H1 (cell line): ENCODE measurements around the gene SBNO1. TPM values are rescaled to one million over a fixed set of nuclear protein-coding genes. Genes with fewer than 3 reads are reported as not detected.

Experiments
- CTCF ChIA-PET: fragments of 300-600 bp; sonication (Branson Sonifier 250); formaldehyde crosslinking; loops from one replicate; lab custom pipeline; 2021; ENCODE audit not compliant: partially characterized antibody; lab: Charles Lee
- POLR2A ChIA-PET: fragments of 300-600 bp; sonication (Branson Sonifier 250); formaldehyde crosslinking; loops from one replicate; lab custom pipeline; 2021; ENCODE audit warnings: inconsistent platforms; ENCODE audit not compliant: partially characterized antibody; lab: Charles Lee
- DNase-seq, 2 experiments: peaks; one replicate each; pipeline versions ENCODE4 v3.0.0 to v3.0.0-alpha.2; 2010 to 2022; ENCODE audit warnings: low spot score in 2 of 2, low read depth in 1 of 2, mixed read lengths in 1 of 2
- FAIRE-seq: peaks from 2 replicates; lab custom pipeline; 2011; peaks lifted over from hg19 to GRCh38; lab: Jason Lieb, UNC
- H2AFZ ChIP-seq: 2 replicates; pipeline ENCODE4 v1.8.1; 2012; ENCODE audit warnings: low read length, inconsistent platforms
- H2AK5ac ChIP-seq: 2 replicates; pipeline ENCODE4 v1.6.1; 2013; ENCODE audit warnings: low read depth, low read length
- H2BK120ac ChIP-seq: replicated peaks from 2 replicates; pipeline ENCODE3; 2013; ENCODE audit warnings: low read depth, low read length, inconsistent platforms
- H2BK12ac ChIP-seq: 2 replicates; pipeline ENCODE4 v1.6.1; 2013; ENCODE audit warnings: low read depth, low read length
- H2BK15ac ChIP-seq: 2 replicates; pipeline ENCODE4 v1.6.1; 2013; ENCODE audit warnings: low read length
- H2BK20ac ChIP-seq: 2 replicates; pipeline ENCODE4 v1.6.1; 2013; ENCODE audit warnings: low read length
- H2BK5ac ChIP-seq: 2 replicates; pipeline ENCODE4 v1.6.1; 2013; ENCODE audit warnings: low read depth, low read length
- H3K14ac ChIP-seq: 2 replicates; pipeline ENCODE4 v1.6.1; 2013; ENCODE audit warnings: inconsistent platforms; ENCODE audit not compliant: insufficient read length
- H3K18ac ChIP-seq: 2 replicates; pipeline ENCODE4 v1.6.1; 2013; ENCODE audit warnings: low read length; ENCODE audit errors: extremely low read depth
- H3K23ac ChIP-seq: 2 replicates; pipeline ENCODE4 v1.6.1; 2013; ENCODE audit warnings: inconsistent platforms; ENCODE audit not compliant: insufficient read length
- H3K23me2 ChIP-seq: 2 replicates; pipeline ENCODE4 v1.6.1; 2013; ENCODE audit warnings: low read depth, low read length
- H3K27ac ChIP-seq: 2 replicates; pipeline ENCODE4 v1.6.1; 2011; ENCODE audit warnings: low read depth, low read length, inconsistent platforms
- H3K27me3 ChIP-seq, 4 experiments: replicated peaks in 1 of 4; 1 replicate in 1 of 4; 2 replicates in 3 of 4; pipeline versions ENCODE4 v1.6.1 to v1.8.1; 2011 to 2013; ENCODE audit warnings: low read length in 3 of 4, mild to moderate bottlenecking in 3 of 4, inconsistent platforms in 2 of 4, mixed read lengths in 2 of 4, moderate library complexity in 1 of 4; ENCODE audit not compliant: control insufficient read depth in 3 of 4, insufficient read depth in 3 of 4; ENCODE audit errors: extremely low read depth in 1 of 4
- H3K36me3 ChIP-seq, 4 experiments: 2 replicates each; pipeline versions ENCODE4 v1.6.1 to v1.8.1; 2011 to 2013; ENCODE audit warnings: mild to moderate bottlenecking in 4 of 4, low read length in 3 of 4, moderate library complexity in 2 of 4, control low read depth in 1 of 4, inconsistent platforms in 1 of 4; ENCODE audit not compliant: insufficient read depth in 4 of 4, control insufficient read depth in 2 of 4
- H3K4ac ChIP-seq: replicated peaks from 2 replicates; pipeline ENCODE3; 2013; ENCODE audit warnings: low read length, low read depth, mixed read lengths, inconsistent platforms; ENCODE audit not compliant: insufficient read length
- H3K4me1 ChIP-seq, 4 experiments: replicated peaks in 1 of 4; 1 replicate in 1 of 4; 2 replicates in 3 of 4; pipeline versions ENCODE4 v1.6.1 to v1.8.1; 2011 to 2013; ENCODE audit warnings: low read length in 3 of 4, inconsistent platforms in 2 of 4, mixed read lengths in 1 of 4; ENCODE audit not compliant: insufficient read depth in 4 of 4, control insufficient read depth in 3 of 4
- H3K4me2 ChIP-seq, 2 experiments: 2 replicates each; pipeline versions ENCODE4 v1.6.1 to v1.8.1; 2011 to 2013; ENCODE audit warnings: low read depth in 2 of 2, low read length in 2 of 2, control low read depth in 1 of 2, inconsistent platforms in 1 of 2, mild to moderate bottlenecking in 1 of 2; ENCODE audit not compliant: insufficient read depth in 1 of 2
- H3K4me3 ChIP-seq, 4 experiments: fragments of 200-600, 300-600 bp in 1 of 4; sonication (generic), shearing (Covaris generic), sonication (Bioruptor Twin) in 1 of 4; 2 replicates each; pipeline versions ENCODE4 v1.5.1 to v1.8.1; 2011 to 2016; ENCODE audit warnings: low read length in 4 of 4, low read depth in 3 of 4, control low read depth in 2 of 4, inconsistent platforms in 2 of 4, mild to moderate bottlenecking in 2 of 4, mixed read lengths in 1 of 4, moderate library complexity in 1 of 4; ENCODE audit not compliant: insufficient read depth in 2 of 4; ENCODE audit errors: extremely low read depth in 1 of 4
- H3K56ac ChIP-seq: replicated peaks from 2 replicates; pipeline ENCODE3; 2013; ENCODE audit warnings: low read depth, mild to moderate bottlenecking, mixed read lengths, low read length, inconsistent platforms; ENCODE audit not compliant: insufficient read length
- H3K79me1 ChIP-seq: 2 replicates; pipeline ENCODE4 v1.6.1; 2013; ENCODE audit warnings: low read depth, low read length, control low read depth
- H3K79me2 ChIP-seq, 2 experiments: 2 replicates each; pipeline versions ENCODE4 v1.6.1 to v1.8.1; 2012 to 2013; ENCODE audit warnings: low read length in 2 of 2, mild to moderate bottlenecking in 2 of 2, inconsistent platforms in 1 of 2; ENCODE audit not compliant: insufficient read depth in 2 of 2, control insufficient read depth in 1 of 2
- H3K9ac ChIP-seq, 4 experiments: replicated peaks in 1 of 4; 1 replicate in 1 of 4; 2 replicates in 3 of 4; pipeline versions ENCODE4 v1.6.1 to v1.8.1; 2011 to 2013; ENCODE audit warnings: low read depth in 3 of 4, low read length in 3 of 4, control low read depth in 2 of 4, mild to moderate bottlenecking in 2 of 4, moderate library complexity in 2 of 4, inconsistent platforms in 1 of 4; ENCODE audit errors: extremely low read depth in 1 of 4
- H3K9me3 ChIP-seq, 2 experiments: 2 replicates each; pipeline versions ENCODE4 v1.6.1 to v1.8.1; 2012 to 2013; ENCODE audit warnings: mild to moderate bottlenecking in 2 of 2, moderate library complexity in 2 of 2, control low read depth in 1 of 2, inconsistent platforms in 1 of 2, low read depth in 1 of 2, low read length in 1 of 2, mixed read lengths in 1 of 2; ENCODE audit not compliant: insufficient read depth in 2 of 2
- H4K20me1 ChIP-seq, 2 experiments: replicated peaks in 1 of 2; 2 replicates each; pipeline versions ENCODE3 to v1.8.1; 2011 to 2013; ENCODE audit warnings: inconsistent platforms in 2 of 2, low read length in 2 of 2, mild to moderate bottlenecking in 1 of 2; ENCODE audit not compliant: insufficient read depth in 2 of 2, control insufficient read depth in 1 of 2
- H4K5ac ChIP-seq: 2 replicates; pipeline ENCODE4 v1.6.1; 2013; ENCODE audit warnings: low read length, low read depth, mixed read lengths, inconsistent platforms; ENCODE audit not compliant: insufficient read length
- H4K8ac ChIP-seq: 2 replicates; pipeline ENCODE4 v1.8.0; 2013; ENCODE audit warnings: mild to moderate bottlenecking, moderate library complexity, low read length, inconsistent platforms; ENCODE audit not compliant: insufficient read depth; ENCODE audit errors: extremely low read depth
- H4K91ac ChIP-seq: replicated peaks from 2 replicates; pipeline ENCODE3; 2013; ENCODE audit warnings: low read length, mixed read lengths, inconsistent platforms; ENCODE audit not compliant: insufficient read length
- CEBPB ChIP-seq: IDR thresholded peaks from 2 replicates; pipeline ENCODE4 v1.6.1; 2012; ENCODE audit warnings: low read depth, low read length
- TAF7 ChIP-seq: optimal IDR thresholded peaks from 2 replicates; pipeline ENCODE3; 2011; ENCODE audit warnings: low read depth, mild to moderate bottlenecking, inconsistent platforms, low read length, moderate library complexity, borderline replicate concordance
- WGBS, 2 experiments: shearing (Covaris generic) in 1 of 2; methylation state at CpG; one replicate each; pipeline versions ENCODE4 v1.1.6 to v1.1.7; 2013 to 2015; ENCODE audit warnings: low lambda C conversion rate in 2 of 2, mixed read lengths in 2 of 2, inconsistent platforms in 1 of 2, low coverage in 1 of 2, missing lambda C conversion rate in 1 of 2; ENCODE audit not compliant: insufficient replicate concordance in 2 of 2, insufficient coverage in 1 of 2, insufficient read length in 1 of 2; ENCODE audit errors: extremely low coverage in 1 of 2, missing lambda C conversion rate in 1 of 2; 5-methylcytosine and 5-hydroxymethylcytosine counted together
- polyA plus RNA-seq, 7 experiments: library from polyadenylated mRNA; depleted of rRNA in 3 of 7; stranded (reverse) in 5 of 7; unstranded in 2 of 7; fragments of >200 nt in 5 of 7; fragments of 200-250 nt in 2 of 7; gene quantifications; 1 replicate in 5 of 7; 2 replicates in 1 of 7; 4 replicates in 1 of 7; pipeline versions ENCODE4 v1.2.1 to v1.2.3, GENCODE V29; 2011 to 2013; ENCODE audit warnings: missing spikeins in 2 of 7, mixed read lengths in 2 of 7
- total RNA-seq: library from RNA; stranded (reverse); fragmentation: NEBNext Ultra II Directional; extraction: Animal tissue kit (Norgen Biotek cat#: 25700); gene quantifications from 2 replicates; pipeline ENCODE4 v1.2.1, GENCODE V29; 2021

The SBNO1 gene
- total and polyA plus RNA-seq, 2 of the 8 experiments (the other 6 are each of a cell fraction or from before 2014, with no cell fraction given) = 6.7 to 57.7 TPM

DNA sequence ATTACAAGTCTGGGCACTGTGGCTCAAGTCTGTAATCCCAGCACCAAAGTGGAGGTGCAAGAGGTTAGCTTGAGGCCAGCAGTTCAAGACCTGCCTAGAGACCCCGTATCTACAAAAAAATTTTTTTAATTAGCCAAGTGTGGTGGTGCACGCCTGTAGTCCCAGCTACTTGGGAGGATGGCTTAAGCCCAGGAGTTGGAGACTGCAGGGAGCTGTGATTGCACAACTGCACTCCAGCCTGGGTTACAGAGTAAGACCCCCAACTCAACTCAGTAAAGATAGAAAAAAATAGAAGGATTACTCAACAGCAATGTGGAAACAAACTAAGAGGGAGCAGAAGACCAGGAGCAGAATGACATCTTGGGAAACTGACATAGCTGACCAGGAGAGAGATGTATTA lies 13.3 kb downstream of the SBNO1 start:
- no peak overlapping the region for H2BK5ac ChIP-seq
- no peak overlapping the region for H2BK20ac ChIP-seq
- H2BK12ac ChIP-seq = no peak overlapping the region
- H4K91ac ChIP-seq = no peak overlapping the region
- H3K4me1 ChIP-seq = no peaks in the 10 kb centered on the region
- no peak for TF ChIP-seq TAF7
- 0 out of 2 replicates have a peak, but pooled peaks have one; percentile 10 for TF ChIP-seq CEBPB
- H3K27me3 ChIP-seq = no peaks in the 10 kb centered on the region
- H4K5ac ChIP-seq = no peak overlapping the region
- no peak overlapping the region for H2BK120ac ChIP-seq
- H2AFZ ChIP-seq = no peak overlapping the region
- H3K18ac ChIP-seq = no peak overlapping the region
- no peak overlapping the region for H3K14ac ChIP-seq
- no peak overlapping the region for H3K4me3 ChIP-seq
- peaks cover 6 to 8% of the 10 kb centered on the region in 2 experiments for H4K20me1 ChIP-seq
- H3K9ac ChIP-seq = no peak overlapping the region
- no peak overlapping the region for H3K27ac ChIP-seq
- peaks cover 3 to 24% (median 8%) of the 10 kb centered on the region in 4 experiments; a peak in 5 of 8 replicates for H3K36me3 ChIP-seq
- ChIA-PET POLR2A (interaction anchor here (1.4 to 2.1 kb wide), 2 partner anchors 9 to 14 kb away, joined by 4 to 6 read pairs; no protein-coding TSS in a partner anchor), CTCF (interaction anchor here (1.1 kb wide), 1 partner anchor 14 kb away, joined by 5 read pairs; the partner anchor contains the start of gene SBNO1)
- no peaks in the 10 kb centered on the region for H3K23me2 ChIP-seq
- H3K56ac ChIP-seq = no peak overlapping the region
- 96% methylated on average over 2 of the region's 2 CpGs; no CpG with 5 or more reads in 1 of the 2 experiments for WGBS, 2 experiments
- H4K8ac ChIP-seq = no peak overlapping the region
- H3K4me2 ChIP-seq = no peak overlapping the region
- H2AK5ac ChIP-seq = no peak overlapping the region
- peaks cover 9% of the 10 kb centered on the region; the same call in 1 of the 2 replicates for H3K79me1 ChIP-seq
- H3K79me2 ChIP-seq = peaks cover 18 to 72% of the 10 kb centered on the region in 2 experiments
- FAIRE-seq (no peak), DNase-seq (no peak)
- no peak overlapping the region for H2BK15ac ChIP-seq
- H3K23ac ChIP-seq = no peak overlapping the region
- H3K4ac ChIP-seq = no peak overlapping the region
- H3K9me3 ChIP-seq = no peaks in the 10 kb centered on the region
